Gastroesophageal sphincter (tissue), 3 donors: ENCODE measurements around the gene MEN1.

ENCODE experiments used
- CTCF ChIP-seq, 4 experiments: fragments of 200-600 bp in 2 of 4; fragments of 450-650 bp in 2 of 4; sonication (generic) in 1 of 4; IDR thresholded peaks; one replicate each; pipeline ENCODE4 v1.5.1; 2017 to 2019; ENCODE audit warnings: antibody characterized with exemption in 4 of 4, mild to moderate bottlenecking in 2 of 4, moderate library complexity in 2 of 4
- EP300 ChIP-seq: sonication (generic); formaldehyde crosslinking; IDR thresholded peaks from one replicate; pipeline ENCODE4 v1.6.1; 2017; ENCODE audit warnings: antibody characterized with exemption, mild to moderate bottlenecking
- POLR2A ChIP-seq, 2 donors: fragments of 450-650 bp; IDR thresholded peaks; one replicate each; pipeline ENCODE4 v1.6.1; 2017; ENCODE audit warnings: antibody characterized with exemption in 2 of 2, mild to moderate bottlenecking in 2 of 2, moderate library complexity in 1 of 2
- POLR2AphosphoS5 ChIP-seq: sonication (generic); formaldehyde crosslinking; IDR thresholded peaks from one replicate; pipeline ENCODE4 v1.6.1; 2017; ENCODE audit warnings: antibody characterized with exemption

DNA sequence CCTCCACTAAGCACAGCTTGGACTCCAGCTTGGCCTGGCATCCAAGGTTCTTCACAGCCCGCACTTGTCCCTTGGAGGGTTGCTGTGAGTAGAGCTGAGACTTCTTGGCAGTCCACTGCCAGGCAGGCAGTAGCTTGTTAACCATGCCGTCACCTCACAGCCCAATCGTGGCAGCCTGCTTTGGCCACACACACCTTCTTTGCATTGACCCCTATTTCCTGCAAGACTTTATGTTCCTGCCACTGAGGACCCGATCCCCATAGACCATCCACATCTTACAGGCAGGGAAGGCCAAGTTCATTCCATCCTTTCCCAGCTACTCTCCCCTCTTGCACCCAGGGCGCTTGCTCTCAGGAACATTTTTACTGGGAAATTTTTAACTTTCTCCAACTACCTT lies 48.1 kb downstream of the MEN1 start:
- TF ChIP-seq CTCF (IDR thresholded peaks at IDR 0.05) (no peak), POLR2A (IDR thresholded peaks at IDR 0.05) (no peak), EP300 (no peak), POLR2AphosphoS5 (peak; percentile 12)
